SK-MEL-5 (cell line): ENCODE data around the gene MPST. TPM values are rescaled to one million over a fixed set of nuclear protein-coding genes. Genes with fewer than 3 reads are reported as not detected.

ENCODE experiments used
- DNase-seq: peaks from one replicate; pipeline ENCODE4 v3.0.0-alpha.2; 2016; ENCODE audit warnings: low read depth, low spot score
- in situ Hi-C: cut with HindIII; loops from 2 replicates; pipeline ENCODE4 v1.10.0; 2016; ENCODE audit warnings: low sequenced_read_pairs, high pct_unique_total_duplicates, low pct_unique_long_range_greater_than_20kb
- total RNA-seq: library from RNA; depleted of rRNA; stranded (reverse); fragments of >200 nt; shearing (Covaris generic); gene quantifications from 2 replicates; pipeline ENCODE4 v1.2.3, GENCODE V29; 2014

MPST gene
- total RNA-seq, 1 experiment from 2014 or later, result 50.2 TPM

DNA sequence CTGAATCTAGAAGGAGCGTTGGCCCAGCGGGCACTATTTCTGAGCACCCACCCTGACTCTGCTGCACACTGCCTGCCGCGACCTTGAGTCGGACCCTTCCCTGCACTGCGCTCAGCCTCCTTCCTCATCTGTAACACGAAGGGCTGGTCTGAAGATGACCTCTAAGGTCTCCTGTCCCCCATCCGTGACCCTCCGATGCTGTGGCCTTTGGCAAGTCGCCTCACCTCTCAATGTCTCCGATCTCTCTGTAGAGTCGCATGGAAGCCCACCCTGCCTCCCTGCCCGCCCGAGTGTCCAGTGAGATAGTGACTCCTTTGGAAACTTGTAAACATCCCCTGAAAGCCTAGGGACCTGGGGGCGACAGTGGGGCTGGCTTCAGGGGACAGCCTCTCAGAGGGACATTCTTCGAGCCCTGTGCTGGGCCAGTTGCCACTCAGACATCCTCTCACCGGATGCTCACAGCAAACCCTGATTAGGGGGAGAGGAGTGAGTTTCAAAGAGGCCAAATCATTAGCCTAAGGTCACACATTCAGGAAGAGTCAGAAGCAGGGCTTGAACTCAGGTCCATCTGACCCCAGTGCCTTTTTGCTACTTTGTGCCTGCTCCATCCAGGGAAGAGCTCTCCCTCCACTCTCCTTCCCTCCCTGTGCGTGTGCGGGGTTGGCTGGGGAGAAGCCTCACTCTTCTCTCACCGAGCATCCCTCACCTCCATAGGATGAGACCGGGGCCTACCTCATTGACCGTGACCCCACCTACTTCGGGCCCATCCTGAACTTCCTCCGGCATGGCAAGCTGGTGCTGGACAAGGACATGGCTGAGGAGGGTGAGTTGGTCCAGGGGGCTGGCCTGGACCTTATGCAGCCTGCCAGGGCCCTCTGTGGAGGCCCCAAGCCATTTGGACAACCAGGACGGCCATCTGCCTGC lies 33.1 kb downstream of the MPST start:
- no peak for DNase-seq

DNA sequence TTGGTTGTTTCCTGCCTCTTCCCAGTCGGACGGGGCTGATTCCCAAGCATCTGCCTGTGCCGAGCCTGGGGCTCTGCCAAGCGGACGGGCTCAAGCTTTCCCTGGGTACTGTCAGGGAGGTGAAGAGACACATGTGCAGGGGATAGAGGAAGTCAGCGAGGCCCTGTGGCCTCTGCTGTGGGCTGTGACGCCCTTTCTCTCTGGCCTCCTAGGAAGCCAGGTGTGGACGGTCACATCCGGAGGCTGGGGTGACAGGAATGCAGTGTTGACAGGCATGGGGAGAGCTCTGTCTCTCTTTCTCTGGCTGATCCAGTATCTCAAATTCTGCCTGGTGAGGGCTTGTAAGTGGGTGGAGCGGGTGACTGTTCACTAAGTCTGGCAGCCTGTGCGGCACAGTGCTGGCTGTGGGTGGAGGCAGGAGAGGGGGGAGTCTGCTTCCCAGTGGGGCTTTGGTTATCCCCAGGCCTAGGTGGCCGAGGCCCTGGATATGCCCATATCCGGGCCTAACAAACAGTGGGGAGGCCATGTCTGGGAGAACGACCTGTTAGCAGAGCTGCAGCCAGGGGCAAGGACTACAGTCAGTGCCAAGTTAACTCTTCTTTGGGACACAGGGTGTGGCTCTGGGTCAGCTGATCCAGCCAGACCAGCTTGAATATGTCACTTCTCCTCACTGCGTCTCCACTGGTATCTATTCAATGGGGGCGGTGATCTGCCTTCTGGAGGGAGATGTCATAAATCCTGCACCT lies 33.9 kb downstream of the MPST start:
- no peak for DNase-seq
- in situ Hi-C loops, result loop anchor here (25.0 kb wide), 1 partner anchor 134 kb away; the partner anchor contains the start of gene C1QTNF6

More for the DNA sequence above, 33.1 kb downstream of the MPST start:
- in situ Hi-C loops, result loop anchor here (25.0 kb wide), 1 partner anchor 135 kb away; the partner anchor contains the start of gene C1QTNF6

GRCh38 chr22:37054056-37054395 lies 34.5 kb downstream of the MPST start:
- in situ Hi-C loops, result loop anchor here (25.0 kb wide), 1 partner anchor 133 kb away; the partner anchor contains the start of gene C1QTNF6
- DNase-seq, result no peak

DNA sequence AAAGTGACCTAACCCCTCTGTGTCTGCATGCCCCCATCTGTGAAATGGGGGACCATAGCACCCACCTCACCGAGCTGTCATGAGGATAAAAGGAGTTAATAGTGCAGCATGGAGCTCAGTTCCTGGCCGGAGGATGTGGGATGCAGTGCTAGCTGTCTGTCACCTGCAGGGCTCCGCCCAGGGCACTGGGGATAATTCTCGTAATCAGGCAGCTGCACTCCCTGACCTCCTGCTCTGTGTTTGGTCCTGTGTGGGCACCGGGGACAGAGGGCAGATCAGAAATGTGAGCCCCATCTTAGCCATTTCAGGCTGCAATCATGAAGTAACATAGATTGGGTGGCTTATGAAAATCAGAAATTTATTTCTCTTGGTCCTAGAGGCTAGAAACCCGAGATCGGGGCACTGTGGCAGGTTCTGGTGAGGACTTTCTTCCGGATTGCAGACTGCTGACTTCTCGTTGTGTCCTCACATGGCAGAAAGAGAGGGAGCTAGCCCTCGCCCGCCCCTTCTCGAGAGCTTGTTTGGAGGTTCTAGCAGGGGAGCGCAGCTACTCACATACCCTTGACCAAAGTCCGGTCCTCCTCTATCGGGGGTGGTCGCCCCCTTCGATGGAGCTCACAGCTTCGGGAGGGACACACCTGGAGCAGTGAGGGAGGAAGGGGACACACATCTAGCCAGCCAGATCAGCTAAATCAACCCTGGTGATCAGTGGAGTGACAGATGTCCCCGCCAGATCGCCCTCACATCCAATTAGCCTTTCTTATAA lies 35.2 kb downstream of the MPST start:
- in situ Hi-C loops, result loop anchor here (25.0 kb wide), 1 partner anchor 133 kb away; the partner anchor contains the start of gene C1QTNF6
- no peak for DNase-seq

- no peak for DNase-seq
- in situ Hi-C loops, result loop anchor here (25.0 kb wide), 1 partner anchor 131 kb away; the partner anchor contains the start of gene C1QTNF6
These were observed 36.7 kb downstream of the MPST start for GRCh38 chr22:37056246-37056645.

DNA sequence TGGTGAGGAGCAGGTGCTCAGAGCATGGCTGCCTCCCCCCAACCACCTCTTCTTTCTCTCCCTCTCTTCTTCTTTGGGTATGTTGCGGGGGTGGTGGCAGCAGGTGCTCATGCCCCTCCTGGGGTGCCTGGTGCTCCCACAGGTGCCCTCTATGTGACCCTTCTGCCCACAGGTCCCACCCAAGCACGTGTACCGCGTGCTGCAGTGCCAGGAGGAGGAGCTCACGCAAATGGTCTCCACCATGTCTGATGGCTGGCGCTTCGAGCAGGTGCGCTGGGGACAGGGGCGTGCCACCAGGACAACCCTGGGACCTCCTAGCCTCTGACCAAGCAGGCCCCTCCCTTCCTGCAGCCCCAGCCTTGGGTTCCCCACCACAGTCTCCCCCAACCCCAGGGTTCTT lies 37.7 kb downstream of the MPST start:
- in situ Hi-C loops, result loop anchor here (25.0 kb wide), 1 partner anchor 130 kb away; the partner anchor contains the start of gene C1QTNF6
- DNase-seq, result no peak

GRCh38 chr22:37057796-37058510 lies 38.4 kb downstream of the MPST start:
- no peak for DNase-seq
- in situ Hi-C loops, result loop anchor here (25.0 kb wide), 1 partner anchor 129 kb away; the partner anchor contains the start of gene C1QTNF6

GRCh38 chr22:37058917-37059701 lies 39.6 kb downstream of the MPST start:
- in situ Hi-C loops, result loop anchor here (25.0 kb wide), 1 partner anchor 128 kb away; the partner anchor contains the start of gene C1QTNF6
- DNase-seq, result no peak

DNA sequence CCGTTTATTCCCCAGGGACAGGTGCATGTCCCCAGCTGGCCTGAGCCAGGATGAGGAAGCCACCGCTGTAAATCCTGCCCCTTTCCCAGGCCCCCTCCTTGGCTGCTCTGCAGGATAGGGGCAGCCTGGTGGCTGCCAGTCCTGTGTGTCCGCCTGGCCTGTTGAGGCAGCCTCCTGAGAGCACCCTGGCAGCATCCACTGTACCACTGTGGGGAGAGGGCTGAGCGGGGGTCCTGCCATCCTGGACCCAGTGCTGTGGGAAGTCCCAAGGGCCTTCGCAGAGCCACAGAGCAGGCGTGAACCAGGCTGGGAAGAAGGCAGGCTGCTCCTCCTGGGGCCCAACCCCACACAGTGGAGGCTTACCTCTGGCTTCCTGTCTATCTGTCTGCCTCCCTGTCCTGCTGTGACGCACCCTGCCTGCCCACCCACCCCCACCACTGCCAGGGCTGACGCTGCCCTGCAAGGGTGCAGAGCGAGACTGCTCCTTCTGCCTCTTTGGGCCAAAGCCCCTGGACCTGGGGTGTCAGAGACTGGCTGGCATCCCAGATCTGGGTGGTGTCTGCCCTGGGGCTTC lies 40.4 kb downstream of the MPST start:
- in situ Hi-C loops, result loop anchor here (25.0 kb wide), 1 partner anchor 127 kb away; the partner anchor contains the start of gene C1QTNF6

GRCh38 chr22:37060801-37061610 lies 41.5 kb downstream of the MPST start:
- DNase-seq, result no peak
- in situ Hi-C loops, result loop anchor here (25.0 kb wide), 1 partner anchor 126 kb away; the partner anchor contains the start of gene C1QTNF6

More for the DNA sequence above, 40.4 kb downstream of the MPST start:
- DNase-seq, result no peak

DNA sequence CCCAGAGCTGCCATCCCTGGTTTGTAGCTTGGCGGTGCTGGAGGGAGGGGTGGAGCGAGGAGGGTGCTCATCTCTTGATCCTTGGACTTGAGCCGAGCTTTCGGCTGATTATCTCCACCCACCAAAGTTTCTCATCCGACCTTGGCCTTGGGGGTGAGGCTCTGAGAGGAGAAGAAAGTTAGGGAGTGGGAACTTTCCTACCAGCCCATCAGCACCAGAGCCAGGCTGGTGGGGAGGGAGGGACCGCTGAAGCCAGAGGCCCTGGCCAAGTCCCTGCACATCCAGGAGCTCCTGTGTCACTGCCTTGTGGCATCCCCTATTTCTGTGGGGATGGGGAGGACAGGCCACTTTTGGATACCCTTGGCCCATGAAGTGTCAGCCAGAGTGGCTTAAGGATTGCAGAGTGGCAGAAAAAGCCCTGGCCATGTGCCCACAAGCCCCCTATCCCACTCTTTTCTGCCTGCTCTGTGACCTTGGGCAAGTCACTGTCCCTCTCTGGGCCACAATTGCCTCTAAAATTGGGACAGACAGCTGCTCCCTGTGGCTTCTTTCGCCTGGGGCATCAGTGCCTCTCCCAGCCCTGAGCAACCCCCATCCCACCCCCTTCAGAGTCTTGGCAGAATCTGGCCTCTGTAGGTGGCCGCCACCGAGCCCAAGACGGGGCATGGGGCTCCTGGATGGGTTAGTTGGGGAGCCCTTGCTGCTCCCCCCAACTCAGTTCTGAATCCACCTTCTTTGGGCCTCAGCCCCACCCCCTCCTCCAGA lies 42.3 kb downstream of the MPST start:
- in situ Hi-C loops, result loop anchor here (25.0 kb wide), 1 partner anchor 126 kb away; the partner anchor contains the start of gene C1QTNF6
- DNase-seq, result no peak

- no peak for DNase-seq
- in situ Hi-C loops, result loop anchor here (25.0 kb wide), 1 partner anchor 125 kb away; the partner anchor contains the start of gene C1QTNF6
These were observed 42.8 kb downstream of the MPST start for GRCh38 chr22:37062376-37062675.

GRCh38 chr22:37062702-37063381 lies 43.3 kb downstream of the MPST start:
- in situ Hi-C loops, result loop anchor here (25.0 kb wide), 1 partner anchor 124 kb away; the partner anchor contains the start of gene C1QTNF6

More at GRCh38 chr22:37062702-37063381, 43.3 kb downstream of the MPST start:
- DNase-seq, result no peak
